Lung (tissue), 12 donors: ENCODE measurements around the gene VPS35. TPM values are rescaled to one million over a fixed set of nuclear protein-coding genes. Genes with fewer than 3 reads are reported as not detected.

ENCODE experiments used
- ATAC-seq: fragments of 200-7000 bp; cut with Tn5 transposase; one replicate; pipeline ENCODE4 v1.9.1; 2020; ENCODE audit warnings: moderate number of reproducible peaks; ENCODE audit not compliant: insufficient read depth, low FRiP score
- DNase-seq, 3 donors: peaks; one replicate each; pipeline ENCODE4 v3.0.0-alpha.2; 2013 to 2017
- H3K27ac ChIP-seq, 2 donors: one replicate each; pipeline ENCODE4 v1.5.1; 2013; ENCODE audit warnings: mild to moderate bottlenecking in 2 of 2, moderate library complexity in 2 of 2, control low read depth in 1 of 2, inconsistent platforms in 1 of 2, low read depth in 1 of 2, low read length in 1 of 2
- H3K27me3 ChIP-seq, 3 donors: one replicate each; pipeline ENCODE4 v1.5.1; 2013; ENCODE audit warnings: low read length in 2 of 3; ENCODE audit not compliant: control insufficient read depth in 3 of 3, insufficient read depth in 3 of 3
- H3K36me3 ChIP-seq, 4 donors: one replicate each; pipeline ENCODE4 v1.5.1; 2013; ENCODE audit warnings: low read length in 4 of 4, mild to moderate bottlenecking in 1 of 4, moderate library complexity in 1 of 4; ENCODE audit not compliant: control insufficient read depth in 4 of 4, insufficient read depth in 4 of 4
- H3K4me1 ChIP-seq, 5 donors: one replicate each; pipeline ENCODE4 v1.5.1; 2013; ENCODE audit warnings: low read length in 5 of 5, mild to moderate bottlenecking in 2 of 5, moderate library complexity in 1 of 5; ENCODE audit not compliant: control insufficient read depth in 5 of 5, insufficient read depth in 5 of 5
- H3K4me3 ChIP-seq: one replicate; pipeline ENCODE4 v1.5.1; 2013; ENCODE audit warnings: mild to moderate bottlenecking, control low read depth, moderate library complexity
- H3K9ac ChIP-seq, 2 donors: one replicate each; pipeline ENCODE4 v1.5.1; 2013; ENCODE audit warnings: low read length in 2 of 2, control low read depth in 1 of 2; ENCODE audit not compliant: insufficient read depth in 1 of 2
- H3K9me3 ChIP-seq, 4 donors: one replicate each; pipeline ENCODE4 v1.5.1; 2013; ENCODE audit warnings: low read length in 3 of 4, mild to moderate bottlenecking in 1 of 4, moderate library complexity in 1 of 4; ENCODE audit not compliant: control insufficient read depth in 4 of 4, insufficient read depth in 3 of 4
- WGBS, 2 donors: extraction: QIAGEN DNeasy Blood & Tissue Kit; methylation state at CpG; one replicate each; pipeline ENCODE4 v1.1.7; 2013; 5-methylcytosine and 5-hydroxymethylcytosine counted together
- polyA plus RNA-seq, 2 donors: library from polyadenylated mRNA; stranded (reverse); fragments of 200-250 nt; gene quantifications; one replicate each; pipeline ENCODE4 v1.2.1, GENCODE V29; 2013
- total RNA-seq, 2 donors: library from RNA; depleted of rRNA in 1 of 2; stranded (reverse); fragments of >200 nt in 1 of 2; gene quantifications; one replicate each; pipeline ENCODE4 v1.2.1, GENCODE V29; 2014 to 2021
- TF ChIP-seq, protein P1 (sequence below): IDR thresholded peaks from 2 replicates; pipeline ENCODE4 v1.5.1; 2012; ENCODE audit warnings: mild to moderate bottlenecking; ENCODE audit errors: control extremely low read depth, extremely low read depth
- donor health status: control.
- donor health status: control.
- donor health status: Bipolar disorder and iron deficiency.
- donor health status: healthy.
- donor health status: DM: yes; HTN: yes; CAD: no.

The VPS35 gene
- total and polyA plus RNA-seq, 4 donors: 16.6 to 104 (median 69.0) TPM

DNA sequence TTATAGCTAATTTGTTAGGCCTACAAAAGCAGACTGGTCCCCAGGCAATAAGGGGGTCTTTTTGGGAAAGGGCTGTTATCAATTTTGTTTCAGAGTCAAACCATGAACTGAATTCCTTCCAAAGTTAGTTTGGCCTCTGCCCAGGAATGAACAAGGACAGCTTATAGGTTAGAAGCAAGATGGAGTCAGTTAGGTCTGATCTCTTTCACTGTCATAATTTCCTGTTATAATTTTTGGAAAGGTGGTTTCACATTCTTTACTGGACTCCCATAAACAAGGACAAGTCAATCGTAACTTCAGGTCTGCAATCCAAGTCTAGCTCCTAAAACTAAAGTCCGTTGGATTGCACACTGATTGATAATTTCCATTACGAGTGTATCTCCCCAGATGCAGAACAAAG lies 37.7 kb downstream of the VPS35 start:
- peaks cover 0 to 10% (median 0%) of the 10 kb centered on the region in 5 donors for H3K4me1 ChIP-seq
- WGBS, 2 donors: 90 to 91% methylated on average over 3 of the region's 3 CpGs
- H3K4me3 ChIP-seq: no peak overlapping the region
- no peak for DNase-seq
- no peak overlapping the region for H3K27ac ChIP-seq
- H3K27me3 ChIP-seq: no peaks in the 10 kb centered on the region
- TF ChIP-seq, protein P1, sequence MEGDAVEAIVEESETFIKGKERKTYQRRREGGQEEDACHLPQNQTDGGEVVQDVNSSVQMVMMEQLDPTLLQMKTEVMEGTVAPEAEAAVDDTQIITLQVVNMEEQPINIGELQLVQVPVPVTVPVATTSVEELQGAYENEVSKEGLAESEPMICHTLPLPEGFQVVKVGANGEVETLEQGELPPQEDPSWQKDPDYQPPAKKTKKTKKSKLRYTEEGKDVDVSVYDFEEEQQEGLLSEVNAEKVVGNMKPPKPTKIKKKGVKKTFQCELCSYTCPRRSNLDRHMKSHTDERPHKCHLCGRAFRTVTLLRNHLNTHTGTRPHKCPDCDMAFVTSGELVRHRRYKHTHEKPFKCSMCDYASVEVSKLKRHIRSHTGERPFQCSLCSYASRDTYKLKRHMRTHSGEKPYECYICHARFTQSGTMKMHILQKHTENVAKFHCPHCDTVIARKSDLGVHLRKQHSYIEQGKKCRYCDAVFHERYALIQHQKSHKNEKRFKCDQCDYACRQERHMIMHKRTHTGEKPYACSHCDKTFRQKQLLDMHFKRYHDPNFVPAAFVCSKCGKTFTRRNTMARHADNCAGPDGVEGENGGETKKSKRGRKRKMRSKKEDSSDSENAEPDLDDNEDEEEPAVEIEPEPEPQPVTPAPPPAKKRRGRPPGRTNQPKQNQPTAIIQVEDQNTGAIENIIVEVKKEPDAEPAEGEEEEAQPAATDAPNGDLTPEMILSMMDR: no peak
- no peaks in the 10 kb centered on the region for H3K9me3 ChIP-seq
- no peak for ATAC-seq
- no peaks in the 10 kb centered on the region for H3K36me3 ChIP-seq
- no peak overlapping the region for H3K9ac ChIP-seq

DNA sequence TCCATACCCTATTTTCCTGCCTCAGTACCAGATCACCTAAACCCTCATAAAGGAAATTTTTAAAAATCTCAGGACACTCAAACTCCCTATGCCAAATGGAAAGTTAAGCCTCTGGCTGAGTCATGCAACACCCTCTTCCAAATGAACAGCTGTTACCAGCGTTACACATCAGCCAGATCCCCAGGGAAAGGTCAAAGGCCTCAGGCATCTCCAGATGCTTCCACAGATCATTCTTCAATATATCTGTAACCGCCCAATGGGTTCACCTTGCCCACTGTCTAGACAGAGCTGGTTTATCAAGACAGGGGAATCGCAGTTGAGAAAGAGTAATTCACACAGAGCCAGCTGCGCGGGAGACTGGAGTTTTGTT lies 38.7 kb downstream of the VPS35 start:
- TF ChIP-seq, protein P1: no peak
- DNase-seq: peak in 2 of 3 donors; percentile 19 to 39
- Histone ChIP-seq H3K9ac (no peak overlapping the region), H3K4me1 (peaks cover 0 to 10% (median 0%) of the 10 kb centered on the region in 5 donors), H3K4me3 (no peak overlapping the region), H3K36me3 (no peaks in the 10 kb centered on the region), H3K9me3 (no peaks in the 10 kb centered on the region), H3K27ac (no peak overlapping the region), H3K27me3 (no peaks in the 10 kb centered on the region)
- 88 to 92% methylated on average over 5 of the region's 5 CpGs for WGBS, 2 donors
- ATAC-seq: no peak

DNA sequence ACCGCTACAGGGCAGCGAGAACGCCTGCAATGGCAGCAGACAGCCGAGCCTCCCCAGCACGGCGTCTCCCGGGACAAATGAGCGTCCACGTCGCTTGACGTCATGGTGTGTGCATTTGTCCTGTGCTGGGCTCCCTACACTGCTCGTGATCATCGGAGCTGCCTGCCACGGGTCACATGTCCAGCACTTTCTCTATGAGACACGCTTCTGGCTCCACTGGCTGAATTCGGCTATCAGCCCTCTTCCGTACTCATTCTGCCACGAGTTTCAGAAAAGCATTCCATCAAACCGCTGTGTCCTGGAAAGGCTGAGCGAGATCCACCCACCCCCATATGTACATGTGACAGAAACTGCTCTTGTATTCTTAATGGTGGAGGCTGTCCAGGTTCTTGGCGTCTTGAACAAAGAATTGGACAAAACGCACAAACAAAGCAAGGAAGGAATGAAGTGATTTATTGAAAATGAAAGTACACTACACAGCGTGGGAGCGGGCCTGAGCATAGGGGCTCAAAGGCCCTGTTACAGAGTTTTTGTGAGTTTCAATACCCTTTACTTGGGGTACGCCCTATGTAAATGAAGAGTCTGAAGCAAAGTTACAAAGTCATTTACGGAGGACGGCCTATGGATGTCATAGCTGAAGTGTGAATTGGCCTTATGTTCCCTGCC lies 39.3 kb downstream of the VPS35 start:
- no peak for ATAC-seq
- no peaks in the 10 kb centered on the region for H3K9me3 ChIP-seq
- no peaks in the 10 kb centered on the region for H3K36me3 ChIP-seq
- H3K9ac ChIP-seq: peak overlapping the region in 1 of 2 donors; percentile 19
- peaks cover 0 to 10% (median 0%) of the 10 kb centered on the region in 5 donors for H3K4me1 ChIP-seq
- H3K4me3 ChIP-seq: no peak overlapping the region
- 86 to 91% methylated on average over 27 of the region's 27 CpGs for WGBS, 2 donors
- no peak overlapping the region for H3K27ac ChIP-seq
- TF ChIP-seq, protein P1: no peak
- H3K27me3 ChIP-seq: no peaks in the 10 kb centered on the region
- DNase-seq: peak in 2 of 3 donors; percentile 9 to 41

DNA sequence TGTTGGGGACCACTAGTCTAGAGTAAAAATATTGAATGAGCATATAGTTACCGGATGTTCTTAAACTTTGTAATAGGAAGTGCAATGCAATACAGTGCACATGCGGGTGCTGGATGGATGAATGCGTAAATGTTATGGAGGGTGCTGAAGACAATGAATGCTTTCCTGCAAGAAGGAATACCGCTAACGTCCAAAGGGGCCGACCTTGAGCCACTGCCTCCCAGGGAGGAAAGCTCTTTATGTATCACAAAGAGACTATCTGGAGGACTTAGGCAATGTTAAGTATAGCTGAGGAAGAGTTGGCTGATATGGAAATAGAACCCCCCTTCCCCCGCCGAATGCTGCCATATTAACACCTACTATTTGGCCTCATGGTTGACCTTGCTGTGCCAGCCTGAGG lies 40.3 kb downstream of the VPS35 start:
- Histone ChIP-seq H3K4me1 (peaks cover 0 to 10% (median 0%) of the 10 kb centered on the region in 5 donors), H3K4me3 (no peak overlapping the region), H3K27ac (no peak overlapping the region), H3K27me3 (no peaks in the 10 kb centered on the region), H3K36me3 (no peaks in the 10 kb centered on the region), H3K9me3 (no peaks in the 10 kb centered on the region), H3K9ac (no peak overlapping the region)
- no peak for ATAC-seq
- TF ChIP-seq, protein P1: no peak
- 85 to 88% methylated on average over 8 of the region's 8 CpGs for WGBS, 2 donors
- DNase-seq: no peak
